ENCODE results near the gene TMEM169. TPM values are rescaled to one million over a fixed set of nuclear protein-coding genes. Genes with fewer than 3 reads are reported as not detected.
A peak's percentile ranks its signal among the peaks of the same experiment; 100 is the strongest.

Gene TMEM169
- total and polyA plus RNA-seq, 2 of the 13 experiments (the other 11 are each of a cell fraction or from before 2014, with no cell fraction given): 1.5 to 4.5 TPM

DNA sequence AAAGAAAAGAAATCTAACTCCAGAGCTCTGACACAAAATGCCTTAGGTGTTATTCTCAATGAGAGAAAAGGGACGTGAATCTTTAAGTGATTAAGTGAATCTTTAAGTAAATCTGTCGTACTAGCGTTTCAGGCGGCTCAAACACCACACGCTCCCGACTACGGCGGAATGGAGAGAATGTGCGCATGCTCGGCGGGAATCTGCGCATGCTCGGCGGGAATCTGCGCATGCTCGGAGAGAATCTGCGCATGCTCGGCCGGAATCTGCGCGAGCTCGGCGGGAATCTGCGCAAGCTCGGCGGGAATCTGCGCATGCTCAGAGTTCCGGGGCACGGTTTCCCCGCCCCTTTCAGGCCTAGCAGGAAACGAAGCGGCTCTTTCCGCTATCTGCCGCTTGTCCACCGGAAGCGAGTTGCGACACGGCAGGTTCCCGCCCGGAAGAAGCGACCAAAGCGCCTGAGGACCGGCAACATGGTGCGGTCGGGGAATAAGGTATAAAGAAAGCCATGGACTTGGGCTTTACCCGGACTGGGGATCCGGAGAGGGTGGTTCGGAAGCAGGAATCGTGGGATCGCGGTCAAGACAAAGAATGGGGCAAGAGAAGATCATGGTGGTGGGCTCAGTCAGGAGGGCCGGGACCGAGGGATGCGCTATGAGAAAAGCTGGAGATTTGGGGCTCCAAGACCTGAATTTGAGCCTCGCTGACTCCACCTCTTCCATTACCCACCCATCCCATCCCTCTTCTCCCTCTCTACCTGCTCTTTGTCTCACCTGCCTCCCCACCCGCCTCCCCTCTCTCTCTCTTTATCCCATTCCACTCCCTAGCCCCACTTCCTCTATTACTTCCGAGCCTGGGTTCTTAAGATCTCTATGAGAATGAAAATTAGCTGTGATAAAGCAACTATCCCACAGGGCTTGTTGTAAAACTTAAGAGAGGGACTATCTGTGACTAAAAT lies 27.5 kb downstream of the TMEM169 start, which contains the start of gene XRCC5 (continued):
- TF ChIP-seq ZSCAN31 (CRISPR knock-in tag; IDR thresholded peaks at IDR 0.05; ENCODE audit: low read depth) (peak; percentile 90), DNMT1 (CRISPR knock-in tag; IDR thresholded peaks at IDR 0.05) (0 out of 2 replicates have a peak, but pooled peaks have one; percentile 59), HNF4G (IDR thresholded peaks at IDR 0.05; ENCODE audit: borderline replicate concordance, low read depth, low read length) (no peak), HNF4G (CRISPR knock-in tag; IDR thresholded peaks at IDR 0.05; ENCODE audit: borderline replicate concordance, low read depth) (peak; percentile 45), ZNF703 (CRISPR knock-in tag; IDR thresholded peaks at IDR 0.05; ENCODE audit: borderline replicate concordance) (no peak), TBX3 (IDR thresholded peaks at IDR 0.05; ENCODE audit: borderline replicate concordance) (no peak), ZFP36L1 (CRISPR knock-in tag; IDR thresholded peaks at IDR 0.05) (peak; percentile 69; the same call in 1 of the 2 replicates), TOE1 (CRISPR knock-in tag; IDR thresholded peaks at IDR 0.05) (no peak), ZNF75D (CRISPR knock-in tag; IDR thresholded peaks at IDR 0.05; ENCODE audit: borderline replicate concordance) (no peak), ZNF383 (CRISPR knock-in tag; IDR thresholded peaks at IDR 0.05; ENCODE audit: borderline replicate concordance) (peak; percentile 72; the same call in 1 of the 2 replicates), RNF2 (conservative IDR thresholded peaks at IDR 0.05; ENCODE audit: low read depth) (peak; percentile 85; the same call in 1 of the 2 replicates), CBX1 (IDR thresholded peaks at IDR 0.05; ENCODE audit: low read depth) (peak; percentile 65)
- TF ChIP-seq, protein P1, sequence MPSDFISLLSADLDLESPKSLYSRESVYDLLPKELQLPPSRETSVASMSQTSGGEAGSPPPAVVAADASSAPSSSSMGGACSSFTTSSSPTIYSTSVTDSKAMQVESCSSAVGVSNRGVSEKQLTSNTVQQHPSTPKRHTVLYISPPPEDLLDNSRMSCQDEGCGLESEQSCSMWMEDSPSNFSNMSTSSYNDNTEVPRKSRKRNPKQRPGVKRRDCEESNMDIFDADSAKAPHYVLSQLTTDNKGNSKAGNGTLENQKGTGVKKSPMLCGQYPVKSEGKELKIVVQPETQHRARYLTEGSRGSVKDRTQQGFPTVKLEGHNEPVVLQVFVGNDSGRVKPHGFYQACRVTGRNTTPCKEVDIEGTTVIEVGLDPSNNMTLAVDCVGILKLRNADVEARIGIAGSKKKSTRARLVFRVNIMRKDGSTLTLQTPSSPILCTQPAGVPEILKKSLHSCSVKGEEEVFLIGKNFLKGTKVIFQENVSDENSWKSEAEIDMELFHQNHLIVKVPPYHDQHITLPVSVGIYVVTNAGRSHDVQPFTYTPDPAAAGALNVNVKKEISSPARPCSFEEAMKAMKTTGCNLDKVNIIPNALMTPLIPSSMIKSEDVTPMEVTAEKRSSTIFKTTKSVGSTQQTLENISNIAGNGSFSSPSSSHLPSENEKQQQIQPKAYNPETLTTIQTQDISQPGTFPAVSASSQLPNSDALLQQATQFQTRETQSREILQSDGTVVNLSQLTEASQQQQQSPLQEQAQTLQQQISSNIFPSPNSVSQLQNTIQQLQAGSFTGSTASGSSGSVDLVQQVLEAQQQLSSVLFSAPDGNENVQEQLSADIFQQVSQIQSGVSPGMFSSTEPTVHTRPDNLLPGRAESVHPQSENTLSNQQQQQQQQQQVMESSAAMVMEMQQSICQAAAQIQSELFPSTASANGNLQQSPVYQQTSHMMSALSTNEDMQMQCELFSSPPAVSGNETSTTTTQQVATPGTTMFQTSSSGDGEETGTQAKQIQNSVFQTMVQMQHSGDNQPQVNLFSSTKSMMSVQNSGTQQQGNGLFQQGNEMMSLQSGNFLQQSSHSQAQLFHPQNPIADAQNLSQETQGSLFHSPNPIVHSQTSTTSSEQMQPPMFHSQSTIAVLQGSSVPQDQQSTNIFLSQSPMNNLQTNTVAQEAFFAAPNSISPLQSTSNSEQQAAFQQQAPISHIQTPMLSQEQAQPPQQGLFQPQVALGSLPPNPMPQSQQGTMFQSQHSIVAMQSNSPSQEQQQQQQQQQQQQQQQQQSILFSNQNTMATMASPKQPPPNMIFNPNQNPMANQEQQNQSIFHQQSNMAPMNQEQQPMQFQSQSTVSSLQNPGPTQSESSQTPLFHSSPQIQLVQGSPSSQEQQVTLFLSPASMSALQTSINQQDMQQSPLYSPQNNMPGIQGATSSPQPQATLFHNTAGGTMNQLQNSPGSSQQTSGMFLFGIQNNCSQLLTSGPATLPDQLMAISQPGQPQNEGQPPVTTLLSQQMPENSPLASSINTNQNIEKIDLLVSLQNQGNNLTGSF (CRISPR knock-in tag; IDR thresholded peaks at IDR 0.05): peak; percentile 65; the same call in 1 of the 2 replicates
- TF ChIP-seq, protein P2, sequence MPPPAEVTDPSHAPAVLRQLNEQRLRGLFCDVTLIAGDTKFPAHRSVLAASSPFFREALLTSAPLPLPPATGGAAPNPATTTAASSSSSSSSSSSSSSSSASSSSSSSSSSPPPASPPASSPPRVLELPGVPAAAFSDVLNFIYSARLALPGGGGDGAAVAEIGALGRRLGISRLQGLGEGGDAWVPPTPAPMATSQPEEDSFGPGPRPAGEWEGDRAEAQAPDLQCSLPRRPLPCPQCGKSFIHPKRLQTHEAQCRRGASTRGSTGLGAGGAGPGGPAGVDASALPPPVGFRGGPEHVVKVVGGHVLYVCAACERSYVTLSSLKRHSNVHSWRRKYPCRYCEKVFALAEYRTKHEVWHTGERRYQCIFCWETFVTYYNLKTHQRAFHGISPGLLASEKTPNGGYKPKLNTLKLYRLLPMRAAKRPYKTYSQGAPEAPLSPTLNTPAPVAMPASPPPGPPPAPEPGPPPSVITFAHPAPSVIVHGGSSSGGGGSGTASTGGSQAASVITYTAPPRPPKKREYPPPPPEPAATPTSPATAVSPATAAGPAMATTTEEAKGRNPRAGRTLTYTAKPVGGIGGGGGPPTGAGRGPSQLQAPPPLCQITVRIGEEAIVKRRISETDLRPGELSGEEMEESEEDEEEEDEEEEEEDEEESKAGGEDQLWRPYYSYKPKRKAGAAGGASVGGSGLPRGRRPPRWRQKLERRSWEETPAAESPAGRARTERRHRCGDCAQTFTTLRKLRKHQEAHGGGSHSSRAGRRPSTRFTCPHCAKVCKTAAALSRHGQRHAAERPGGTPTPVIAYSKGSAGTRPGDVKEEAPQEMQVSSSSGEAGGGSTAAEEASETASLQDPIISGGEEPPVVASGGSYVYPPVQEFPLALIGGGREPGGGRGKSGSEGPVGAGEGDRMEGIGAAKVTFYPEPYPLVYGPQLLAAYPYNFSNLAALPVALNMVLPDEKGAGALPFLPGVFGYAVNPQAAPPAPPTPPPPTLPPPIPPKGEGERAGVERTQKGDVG (CRISPR knock-in tag; IDR thresholded peaks at IDR 0.05; ENCODE audit: borderline replicate concordance): peak; percentile 96; the same call in 1 of the 2 replicates
- TF ChIP-seq, protein P3, sequence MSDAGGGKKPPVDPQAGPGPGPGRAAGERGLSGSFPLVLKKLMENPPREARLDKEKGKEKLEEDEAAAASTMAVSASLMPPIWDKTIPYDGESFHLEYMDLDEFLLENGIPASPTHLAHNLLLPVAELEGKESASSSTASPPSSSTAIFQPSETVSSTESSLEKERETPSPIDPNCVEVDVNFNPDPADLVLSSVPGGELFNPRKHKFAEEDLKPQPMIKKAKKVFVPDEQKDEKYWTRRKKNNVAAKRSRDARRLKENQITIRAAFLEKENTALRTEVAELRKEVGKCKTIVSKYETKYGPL (CRISPR knock-in tag; IDR thresholded peaks at IDR 0.05): peak; percentile 27; the same call in 1 of the 2 replicates
- TF ChIP-seq, protein P4, sequence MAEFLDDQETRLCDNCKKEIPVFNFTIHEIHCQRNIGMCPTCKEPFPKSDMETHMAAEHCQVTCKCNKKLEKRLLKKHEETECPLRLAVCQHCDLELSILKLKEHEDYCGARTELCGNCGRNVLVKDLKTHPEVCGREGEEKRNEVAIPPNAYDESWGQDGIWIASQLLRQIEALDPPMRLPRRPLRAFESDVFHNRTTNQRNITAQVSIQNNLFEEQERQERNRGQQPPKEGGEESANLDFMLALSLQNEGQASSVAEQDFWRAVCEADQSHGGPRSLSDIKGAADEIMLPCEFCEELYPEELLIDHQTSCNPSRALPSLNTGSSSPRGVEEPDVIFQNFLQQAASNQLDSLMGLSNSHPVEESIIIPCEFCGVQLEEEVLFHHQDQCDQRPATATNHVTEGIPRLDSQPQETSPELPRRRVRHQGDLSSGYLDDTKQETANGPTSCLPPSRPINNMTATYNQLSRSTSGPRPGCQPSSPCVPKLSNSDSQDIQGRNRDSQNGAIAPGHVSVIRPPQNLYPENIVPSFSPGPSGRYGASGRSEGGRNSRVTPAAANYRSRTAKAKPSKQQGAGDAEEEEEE (CRISPR knock-in tag; IDR thresholded peaks at IDR 0.05; ENCODE audit: borderline replicate concordance): peak; percentile 95; the same call in 1 of the 2 replicates
